Fibroblast of the aortic adventitia (primary cell): Measurements from ENCODE around the gene YARS1. TPM values are rescaled to one million over a fixed set of nuclear protein-coding genes. Genes with fewer than 3 reads are reported as not detected.

Experiments used
- DNase-seq: peaks from one replicate; pipeline ENCODE4 v3.0.0-alpha.2; 2010; ENCODE audit warnings: low read depth
- H3K4me3 ChIP-seq: 2 replicates; pipeline ENCODE4 v1.5.1; 2011; ENCODE audit warnings: low read depth, mild to moderate bottlenecking, control low read depth, low read length, moderate library complexity
- CTCF ChIP-seq: IDR thresholded peaks from 2 replicates; pipeline ENCODE4 v1.5.1; 2011; ENCODE audit warnings: mild to moderate bottlenecking, low read length, control low read depth, inconsistent platforms; ENCODE audit not compliant: insufficient read depth
- total RNA-seq: library from RNA; depleted of rRNA; stranded (reverse); fragments of >200 nt; gene quantifications from 2 replicates; pipeline ENCODE4 v1.2.3, GENCODE V29; 2012; ENCODE audit warnings: low replicate concordance

The YARS1 gene
- total RNA-seq, 1 donor, result 186 TPM

- no peak for DNase-seq
- no peak overlapping the region for H3K4me3 ChIP-seq
- no peak for TF ChIP-seq CTCF
Observed at GRCh38 chr1:32831878-32832277, 14.7 kb upstream of the YARS1 start.

- no peak for DNase-seq
- TF ChIP-seq CTCF, result no peak
- no peak overlapping the region for H3K4me3 ChIP-seq
Observed at GRCh38 chr1:32830092-32830852, 13.1 kb upstream of the YARS1 start.

- TF ChIP-seq CTCF, result peak; percentile 5
- H3K4me3 ChIP-seq, result no peak overlapping the region
- DNase-seq, result peak; percentile 22
Observed at GRCh38 chr1:32828341-32828740, 11.2 kb upstream of the YARS1 start.

- H3K4me3 ChIP-seq, result no peak overlapping the region
- DNase-seq, result no peak
- no peak for TF ChIP-seq CTCF
Observed at GRCh38 chr1:32825181-32825580, 8.0 kb upstream of the YARS1 start.

GRCh38 chr1:32818804-32819541, 1.8 kb upstream of the YARS1 start:
- no peak for DNase-seq
- peak overlapping the region; percentile 87 for H3K4me3 ChIP-seq
- no peak for TF ChIP-seq CTCF

- H3K4me3 ChIP-seq, result peak overlapping the region; percentile 87
- no peak for TF ChIP-seq CTCF
- DNase-seq, result peak; percentile 42
Observed at GRCh38 chr1:32817815-32818786, 943 bp upstream of the YARS1 start.
